ENCODE measurements around the gene LEMD1. TPM values are rescaled to one million over a fixed set of nuclear protein-coding genes. Genes with fewer than 3 reads are reported as not detected.
A peak's percentile ranks its signal among the peaks of the same experiment; 100 is the strongest.

LEMD1 gene
- total RNA-seq, 2 experiments from 2014 or later, result not detected

DNA sequence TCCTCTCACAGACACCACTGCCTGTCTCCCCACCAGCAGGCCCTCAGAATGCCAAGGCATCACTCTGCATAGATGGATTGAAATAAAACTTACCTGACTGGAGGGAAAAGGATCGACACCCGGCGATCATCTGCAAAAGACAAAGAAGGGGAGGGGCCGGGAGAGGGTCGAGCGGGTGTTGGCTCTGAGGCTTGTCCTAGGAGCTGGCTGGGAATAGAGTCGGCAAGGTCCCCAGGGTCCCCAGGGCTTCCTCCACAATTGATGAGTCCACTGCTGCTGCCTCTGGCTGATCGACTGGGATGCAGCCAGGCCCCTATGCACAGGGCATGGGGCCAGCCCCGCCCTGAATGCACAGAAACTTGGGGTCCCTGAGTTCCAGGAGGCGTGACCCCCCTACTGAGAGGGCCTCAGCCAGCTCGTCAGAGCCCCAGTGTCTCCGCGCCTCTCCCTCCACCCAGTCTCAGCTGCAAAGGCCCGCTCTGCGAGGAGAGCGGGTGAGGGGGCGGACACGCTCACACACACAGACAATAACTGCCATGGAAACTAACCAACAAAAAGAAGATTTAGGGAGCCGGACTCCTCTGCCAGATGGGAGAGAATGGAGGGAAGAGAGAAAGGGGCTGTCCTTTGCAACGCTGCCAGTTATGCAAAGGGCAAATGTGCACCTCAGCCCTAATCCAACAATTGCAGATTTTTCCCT, 65.3 kb downstream of the LEMD1 start, which contains the start of gene KLHDC8A:
TSS of gene KLHDC8A (minus strand) at position 483 of the 700 bp plus-strand sequence. CDS start 13,318 bp downstream, outside the sequence.
- intact Hi-C loops (cut with DNase I, micrococcal nuclease), result loop anchor here in 1 of 2 experiments (5.0 kb wide), 1 partner anchor 76 kb away; no protein-coding TSS in a partner anchor
- Mint-ChIP-seq H3K27me3 (peaks cover 16% of the 10 kb centered on the region), H3K9me3 (no peaks in the 10 kb centered on the region), H3K36me3 (ENCODE audit: low read depth) (no peaks in the 10 kb centered on the region), H3K4me1 (ENCODE audit: low read depth) (no peaks in the 10 kb centered on the region), H3K4me3 (no peak within 1 kb of the TSS), H3K27ac (no peak within 1 kb of the TSS)
- Histone ChIP-seq H3K4me1 (ENCODE audit: insufficient read depth, low read length) (no peaks in the 10 kb centered on the region), H3K9me3 (ENCODE audit: control insufficient read depth in 1 of 2, insufficient read depth in 1 of 2, low read length in 2 of 2) (no peaks in the 10 kb centered on the region), H3K27me3 (ENCODE audit: control insufficient read depth in 1 of 2, insufficient read depth in 2 of 2, low read length in 2 of 2) (peaks cover 6 to 11% of the 10 kb centered on the region in 2 experiments), H3K27ac (ENCODE audit: low read depth in 1 of 2, low read length in 2 of 2) (no peak within 1 kb of the TSS), H3K36me3 (ENCODE audit: insufficient read depth, low read length) (no peaks in the 10 kb centered on the region), H3K4me3 (ENCODE audit: low read length) (no peak within 1 kb of the TSS)
- TF ChIP-seq, protein P1, sequence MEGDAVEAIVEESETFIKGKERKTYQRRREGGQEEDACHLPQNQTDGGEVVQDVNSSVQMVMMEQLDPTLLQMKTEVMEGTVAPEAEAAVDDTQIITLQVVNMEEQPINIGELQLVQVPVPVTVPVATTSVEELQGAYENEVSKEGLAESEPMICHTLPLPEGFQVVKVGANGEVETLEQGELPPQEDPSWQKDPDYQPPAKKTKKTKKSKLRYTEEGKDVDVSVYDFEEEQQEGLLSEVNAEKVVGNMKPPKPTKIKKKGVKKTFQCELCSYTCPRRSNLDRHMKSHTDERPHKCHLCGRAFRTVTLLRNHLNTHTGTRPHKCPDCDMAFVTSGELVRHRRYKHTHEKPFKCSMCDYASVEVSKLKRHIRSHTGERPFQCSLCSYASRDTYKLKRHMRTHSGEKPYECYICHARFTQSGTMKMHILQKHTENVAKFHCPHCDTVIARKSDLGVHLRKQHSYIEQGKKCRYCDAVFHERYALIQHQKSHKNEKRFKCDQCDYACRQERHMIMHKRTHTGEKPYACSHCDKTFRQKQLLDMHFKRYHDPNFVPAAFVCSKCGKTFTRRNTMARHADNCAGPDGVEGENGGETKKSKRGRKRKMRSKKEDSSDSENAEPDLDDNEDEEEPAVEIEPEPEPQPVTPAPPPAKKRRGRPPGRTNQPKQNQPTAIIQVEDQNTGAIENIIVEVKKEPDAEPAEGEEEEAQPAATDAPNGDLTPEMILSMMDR (IDR thresholded peaks at IDR 0.05), result no peak
- no peak for ATAC-seq (ENCODE audit: poor library complexity)
- POLR2A ChIA-PET, result no interaction called here
- CTCF ChIA-PET, result interaction anchor here (1.1 kb wide), 1 partner anchor 168 kb away, joined by 3 read pairs; no protein-coding TSS in a partner anchor
- DNase-seq, result no peak

DNA sequence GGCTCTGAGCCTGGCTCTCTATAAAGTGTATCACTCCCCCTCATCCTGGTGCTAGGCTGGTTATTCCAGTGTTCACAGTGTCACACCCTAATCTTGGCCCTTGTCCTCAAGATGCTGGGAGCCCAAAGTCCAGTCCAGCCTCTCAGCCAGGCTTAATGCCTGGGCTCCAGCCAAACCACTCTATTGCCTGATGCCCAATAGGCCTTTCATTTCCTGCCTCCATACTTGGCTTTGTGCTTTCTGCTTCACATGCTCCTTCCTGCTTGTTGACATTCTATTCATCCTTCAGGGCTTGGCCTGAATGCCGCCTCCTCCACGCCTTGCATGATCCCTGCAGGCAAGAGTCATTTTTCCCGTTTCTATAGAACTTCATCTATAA, 66.8 kb downstream of the LEMD1 start:
- ChIA-PET POLR2A (interaction anchor here (1.2 to 1.5 kb wide), 2 partner anchors 70 to 80 kb away, joined by 4 to 6 read pairs; no protein-coding TSS in a partner anchor), CTCF (interaction anchor here (1.4 to 3.6 kb wide), 4 partner anchors 70 to 169 kb away, joined by 6 to 41 read pairs (median 19); no protein-coding TSS in a partner anchor)
- Mint-ChIP-seq H3K4me3 (no peak overlapping the region), H3K27me3 (peaks cover 13% of the 10 kb centered on the region), H3K36me3 (ENCODE audit: low read depth) (no peaks in the 10 kb centered on the region), H3K27ac (no peak overlapping the region), H3K9me3 (no peaks in the 10 kb centered on the region), H3K4me1 (ENCODE audit: low read depth) (no peaks in the 10 kb centered on the region)
- DNase-seq (no peak), ATAC-seq (ENCODE audit: poor library complexity) (no peak)
- Histone ChIP-seq H3K4me3 (ENCODE audit: low read length) (no peak overlapping the region), H3K36me3 (ENCODE audit: insufficient read depth, low read length) (no peaks in the 10 kb centered on the region), H3K4me1 (ENCODE audit: insufficient read depth, low read length) (no peaks in the 10 kb centered on the region), H3K27ac (ENCODE audit: low read depth in 1 of 2, low read length in 2 of 2) (no peak overlapping the region), H3K27me3 (ENCODE audit: control insufficient read depth in 1 of 2, insufficient read depth in 2 of 2, low read length in 2 of 2) (peaks cover 6 to 11% of the 10 kb centered on the region in 2 experiments), H3K9me3 (ENCODE audit: control insufficient read depth in 1 of 2, insufficient read depth in 1 of 2, low read length in 2 of 2) (no peaks in the 10 kb centered on the region)
- intact Hi-C loops (cut with DNase I, micrococcal nuclease), result loop anchor here (2.0 to 5.0 kb wide), 3 partner anchors 77 to 170 kb away; no protein-coding TSS in a partner anchor
- TF ChIP-seq, protein P1 (IDR thresholded peaks at IDR 0.05), result no peak

GRCh38 chr1:205354259-205355074, 67.4 kb downstream of the LEMD1 start:
- H3K9me3 Mint-ChIP-seq, result no peaks in the 10 kb centered on the region
- TF ChIP-seq, protein P1 (IDR thresholded peaks at IDR 0.05), result peak; percentile 95
- H3K36me3 Mint-ChIP-seq (ENCODE audit: low read depth), result no peaks in the 10 kb centered on the region
- H3K36me3 ChIP-seq (ENCODE audit: insufficient read depth, low read length), result no peaks in the 10 kb centered on the region
- no peaks in the 10 kb centered on the region for H3K9me3 ChIP-seq (ENCODE audit: control insufficient read depth in 1 of 2, insufficient read depth in 1 of 2, low read length in 2 of 2)
- peak; percentile 34 to 82 (median 52) for DNase-seq
- ChIA-PET CTCF (interaction anchor here (0.6 to 3.6 kb wide), 14 partner anchors 8 to 357 kb away, joined by 3 to 41 read pairs (median 4); no protein-coding TSS in a partner anchor), POLR2A (interaction anchor here (0.8 to 1.5 kb wide), 5 partner anchors 69 to 131 kb away, joined by 3 to 8 read pairs (median 6); no protein-coding TSS in a partner anchor)
- peaks cover 15% of the 10 kb centered on the region for H3K27me3 Mint-ChIP-seq
- H3K4me1 Mint-ChIP-seq (ENCODE audit: low read depth), result no peaks in the 10 kb centered on the region
- H3K4me3 ChIP-seq (ENCODE audit: low read length), result no peak overlapping the region
- no peak overlapping the region for H3K27ac Mint-ChIP-seq
- peaks cover 6 to 11% of the 10 kb centered on the region in 2 experiments for H3K27me3 ChIP-seq (ENCODE audit: control insufficient read depth in 1 of 2, insufficient read depth in 2 of 2, low read length in 2 of 2)
- intact Hi-C loops (cut with DNase I, micrococcal nuclease), result loop anchor here (1.0 to 5.0 kb wide), 5 partner anchors 78 to 170 kb away; no protein-coding TSS in a partner anchor
- no peak overlapping the region for H3K27ac ChIP-seq (ENCODE audit: low read depth in 1 of 2, low read length in 2 of 2)
- ATAC-seq (ENCODE audit: poor library complexity), result peak; percentile 83
- H3K4me1 ChIP-seq (ENCODE audit: insufficient read depth, low read length), result no peaks in the 10 kb centered on the region
- H3K4me3 Mint-ChIP-seq, result no peak overlapping the region

All from CD4-positive, alpha-beta T cell (primary cell).